ENCODE measurements around the gene RIN2. TPM values are rescaled to one million over a fixed set of nuclear protein-coding genes. Genes with fewer than 3 reads are reported as not detected.
"Not testable (repeated sequence)": the region's sequence is repeated elsewhere in the genome, so short reads cannot be mapped to it uniquely, and the experiment has no call there.

The RIN2 gene
- total RNA-seq, 1 donor from 2014 or later: 64.0 TPM

- ATAC-seq (peak; percentile 63), DNase-seq (no peak)
- intact Hi-C loops (cut with micrococcal nuclease): no loop called here
These were observed 23.2 kb upstream of the RIN2 start for GRCh38 chr20:19734811-19735210.

- intact Hi-C loops (cut with micrococcal nuclease): no loop called here
- peak; percentile 75 for DNase-seq
- peak; percentile 97 for ATAC-seq
These were observed 22.6 kb upstream of the RIN2 start for GRCh38 chr20:19735446-19735845.

- ATAC-seq (peak; percentile 37), DNase-seq (no peak)
- intact Hi-C loops (cut with micrococcal nuclease): no loop called here
These were observed 21.0 kb upstream of the RIN2 start for GRCh38 chr20:19737025-19737424.

GRCh38 chr20:19738951-19739350 is 19.1 kb upstream of the RIN2 start:
- ATAC-seq: no peak
- no peak for DNase-seq
- intact Hi-C loops (cut with micrococcal nuclease): no loop called here

- DNase-seq (no peak), ATAC-seq (no peak)
- intact Hi-C loops (cut with micrococcal nuclease): no loop called here
These were observed 18.7 kb upstream of the RIN2 start for GRCh38 chr20:19739351-19739750.

GRCh38 chr20:19740512-19740911 is 17.5 kb upstream of the RIN2 start:
- intact Hi-C loops (cut with micrococcal nuclease): no loop called here
- DNase-seq: no peak
- no peak for ATAC-seq

- no peak for DNase-seq
- intact Hi-C loops (cut with micrococcal nuclease): no loop called here
- no peak for ATAC-seq
These were observed 16.1 kb upstream of the RIN2 start for GRCh38 chr20:19741924-19742323.

- no peak for DNase-seq
- intact Hi-C loops (cut with micrococcal nuclease): no loop called here
- no peak for ATAC-seq
These were observed 15.0 kb upstream of the RIN2 start for GRCh38 chr20:19742974-19743639.

- no peak for DNase-seq
- ATAC-seq: no peak
- intact Hi-C loops (cut with micrococcal nuclease): no loop called here
These were observed 14.4 kb upstream of the RIN2 start for GRCh38 chr20:19743640-19743995.

GRCh38 chr20:19745106-19745505 is 13.0 kb upstream of the RIN2 start:
- intact Hi-C loops (cut with micrococcal nuclease): no loop called here
- DNase-seq (no peak), ATAC-seq (no peak)

GRCh38 chr20:19745584-19745983 is 12.5 kb upstream of the RIN2 start:
- DNase-seq (no peak), ATAC-seq (no peak)
- intact Hi-C loops (cut with micrococcal nuclease): no loop called here

GRCh38 chr20:19746396-19746795 is 11.7 kb upstream of the RIN2 start:
- DNase-seq: no peak
- intact Hi-C loops (cut with micrococcal nuclease): no loop called here
- ATAC-seq: no peak

- ATAC-seq: no peak
These were observed 10.2 kb upstream of the RIN2 start for GRCh38 chr20:19747903-19748302.

GRCh38 chr20:19748681-19749080 is 9.4 kb upstream of the RIN2 start:
- ATAC-seq (no peak), DNase-seq (no peak)
- intact Hi-C loops (cut with micrococcal nuclease): no loop called here

More at GRCh38 chr20:19747903-19748302, 10.2 kb upstream of the RIN2 start:
- no peak for DNase-seq
- intact Hi-C loops (cut with micrococcal nuclease): no loop called here

- ATAC-seq: no peak
- intact Hi-C loops (cut with micrococcal nuclease): no loop called here
- no peak for DNase-seq
These were observed 8.4 kb upstream of the RIN2 start for GRCh38 chr20:19749618-19750071.

- intact Hi-C loops (cut with micrococcal nuclease): no loop called here
- ATAC-seq (no peak), DNase-seq (no peak)
These were observed 7.9 kb upstream of the RIN2 start for GRCh38 chr20:19750101-19750606.

- ATAC-seq (no peak), DNase-seq (no peak)
- intact Hi-C loops (cut with micrococcal nuclease): no loop called here
These were observed 7.0 kb upstream of the RIN2 start for GRCh38 chr20:19750907-19751636.

- intact Hi-C loops (cut with micrococcal nuclease); DNase-seq; ATAC-seq: not testable (repeated sequence)
These were observed 3.9 kb upstream of the RIN2 start for GRCh38 chr20:19754201-19754600.

GRCh38 chr20:19756761-19757486 is 1.1 kb upstream of the RIN2 start:
- no peak for ATAC-seq

GRCh38 chr20:19757487-19758132 is 448 bp upstream of the RIN2 start:
- intact Hi-C loops (cut with micrococcal nuclease): no loop called here
- ATAC-seq (peak; percentile 86), DNase-seq (peak; percentile 94)

More at GRCh38 chr20:19756761-19757486, 1.1 kb upstream of the RIN2 start:
- intact Hi-C loops (cut with micrococcal nuclease): no loop called here
- DNase-seq: no peak
